Suprapubic skin (tissue), 2 donors: ENCODE measurements around the gene PRSS21.

ENCODE experiments used
- EP300 ChIP-seq: sonication (generic); formaldehyde crosslinking; IDR thresholded peaks from one replicate; pipeline ENCODE4 v1.6.1; 2017; ENCODE audit warnings: antibody characterized with exemption
- POLR2A ChIP-seq, 2 donors: fragments of 450-650 bp; IDR thresholded peaks; one replicate each; pipeline ENCODE4 v1.6.1; 2017; ENCODE audit warnings: antibody characterized with exemption in 2 of 2, mild to moderate bottlenecking in 2 of 2, moderate library complexity in 2 of 2

- TF ChIP-seq POLR2A (IDR thresholded peaks at IDR 0.05) (no peak), EP300 (no peak)
Observed at GRCh38 chr16:2768403-2769089, 48.5 kb upstream of the PRSS21 start.
